Measurements from ENCODE around the gene SBF1.

SBF1 gene

GRCh38 chr22:50483977-50484853 lies 9.4 kb upstream of the SBF1 start:
- no peak for DNase-seq

- DNase-seq, result no peak
These were observed 8.7 kb upstream of the SBF1 start for GRCh38 chr22:50483556-50483955.

- DNase-seq, result no peak
These were observed 8.3 kb upstream of the SBF1 start for GRCh38 chr22:50483106-50483505.

GRCh38 chr22:50482107-50483074 lies 7.6 kb upstream of the SBF1 start:
- DNase-seq, result no peak

GRCh38 chr22:50481440-50482106 lies 6.7 kb upstream of the SBF1 start, which contains the start of gene ADM2:
TSS of gene ADM2 (plus strand) at chr22:50481543. CDS start at chr22:50481848, 305 bp downstream.
- no peak for DNase-seq

GRCh38 chr22:50481045-50481439 lies 6.2 kb upstream of the SBF1 start:
- DNase-seq, result no peak

- DNase-seq, result no peak
These were observed 4.9 kb upstream of the SBF1 start for GRCh38 chr22:50479721-50480120.

- DNase-seq, result no peak
These were observed 3.1 kb upstream of the SBF1 start for GRCh38 chr22:50477923-50478322.

GRCh38 chr22:50476868-50477267 lies 2.0 kb upstream of the SBF1 start:
- DNase-seq, result no peak

- DNase-seq, result no peak
These were observed 792 bp upstream of the SBF1 start for GRCh38 chr22:50475652-50476002.

GRCh38 chr22:50473855-50474671 lies 772 bp downstream of the SBF1 start:
- DNase-seq, result no peak

- no peak for DNase-seq
These were observed 1.7 kb downstream of the SBF1 start for GRCh38 chr22:50473088-50473487.

GRCh38 chr22:50471962-50472361 lies 2.9 kb downstream of the SBF1 start:
- no peak for DNase-seq

GRCh38 chr22:50471197-50471847 lies 3.5 kb downstream of the SBF1 start:
- no peak for DNase-seq

GRCh38 chr22:50470491-50470890 lies 4.3 kb downstream of the SBF1 start:
- no peak for DNase-seq

- no peak for DNase-seq
These were observed 5.2 kb downstream of the SBF1 start for GRCh38 chr22:50469377-50470305.

- DNase-seq, result no peak
These were observed 6.2 kb downstream of the SBF1 start for GRCh38 chr22:50468626-50469025.

- no peak for DNase-seq
These were observed 6.9 kb downstream of the SBF1 start for GRCh38 chr22:50467773-50468440.

- DNase-seq, result no peak
These were observed 7.5 kb downstream of the SBF1 start for GRCh38 chr22:50467341-50467740.
